Measurements from ENCODE around the gene LCP2.

LCP2 gene

GRCh38 chr5:170315154-170315553 is 17.6 kb upstream of the LCP2 start:
- no peak for DNase-seq (ENCODE audit: low read depth)

DNA sequence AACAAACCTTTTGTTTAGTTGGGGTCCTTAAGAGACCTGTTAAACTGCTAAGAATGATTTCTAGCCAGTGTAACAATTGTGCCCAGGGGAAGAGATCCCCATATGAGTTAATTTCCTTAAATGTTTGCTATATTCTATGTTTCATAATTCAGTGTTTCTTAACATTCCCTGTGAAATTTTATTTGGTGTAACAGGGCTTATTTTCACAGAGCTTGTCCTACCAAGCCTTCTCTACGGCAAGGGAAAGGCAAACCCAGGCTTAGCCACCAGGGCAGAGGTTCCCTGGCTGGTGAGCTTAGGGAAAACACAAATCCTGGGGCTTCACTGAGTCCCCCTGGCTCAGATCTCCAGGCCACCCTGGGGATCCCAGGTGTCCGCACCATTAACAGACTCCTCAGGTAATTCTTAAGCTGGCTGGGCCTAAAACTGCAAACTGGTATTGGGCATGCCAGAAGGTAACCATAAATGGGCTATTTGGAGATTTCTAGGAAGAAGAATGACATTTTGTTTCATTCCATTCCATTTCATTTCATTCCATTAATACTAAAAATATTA is 17.0 kb upstream of the LCP2 start:
- DNase-seq (ENCODE audit: low read depth) = no peak

DNA sequence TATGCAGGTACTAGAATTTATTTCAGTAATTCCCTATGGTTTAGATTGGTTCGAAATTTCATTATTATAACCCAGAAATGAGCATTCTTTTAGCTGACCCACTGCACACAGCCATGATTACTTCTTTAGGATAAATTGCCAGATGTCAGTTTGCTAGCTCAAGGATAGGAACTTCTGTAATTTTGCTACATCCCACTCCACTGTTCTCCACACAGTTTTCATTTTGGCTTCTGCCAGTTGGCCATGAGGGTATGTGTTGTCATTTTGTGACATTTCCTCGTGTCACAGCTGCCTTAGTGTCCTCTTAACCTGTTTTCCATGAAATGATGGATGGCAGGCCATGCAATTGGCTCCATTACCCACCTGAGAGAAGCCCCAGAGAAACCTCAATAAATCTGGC is 16.2 kb upstream of the LCP2 start:
- no peak for DNase-seq (ENCODE audit: low read depth)

GRCh38 chr5:170313344-170313743 is 15.8 kb upstream of the LCP2 start:
- DNase-seq (ENCODE audit: low read depth) = no peak

GRCh38 chr5:170312666-170313065 is 15.1 kb upstream of the LCP2 start:
- DNase-seq (ENCODE audit: low read depth) = no peak

GRCh38 chr5:170312301-170312595 is 14.7 kb upstream of the LCP2 start:
- DNase-seq (ENCODE audit: low read depth) = no peak

DNA sequence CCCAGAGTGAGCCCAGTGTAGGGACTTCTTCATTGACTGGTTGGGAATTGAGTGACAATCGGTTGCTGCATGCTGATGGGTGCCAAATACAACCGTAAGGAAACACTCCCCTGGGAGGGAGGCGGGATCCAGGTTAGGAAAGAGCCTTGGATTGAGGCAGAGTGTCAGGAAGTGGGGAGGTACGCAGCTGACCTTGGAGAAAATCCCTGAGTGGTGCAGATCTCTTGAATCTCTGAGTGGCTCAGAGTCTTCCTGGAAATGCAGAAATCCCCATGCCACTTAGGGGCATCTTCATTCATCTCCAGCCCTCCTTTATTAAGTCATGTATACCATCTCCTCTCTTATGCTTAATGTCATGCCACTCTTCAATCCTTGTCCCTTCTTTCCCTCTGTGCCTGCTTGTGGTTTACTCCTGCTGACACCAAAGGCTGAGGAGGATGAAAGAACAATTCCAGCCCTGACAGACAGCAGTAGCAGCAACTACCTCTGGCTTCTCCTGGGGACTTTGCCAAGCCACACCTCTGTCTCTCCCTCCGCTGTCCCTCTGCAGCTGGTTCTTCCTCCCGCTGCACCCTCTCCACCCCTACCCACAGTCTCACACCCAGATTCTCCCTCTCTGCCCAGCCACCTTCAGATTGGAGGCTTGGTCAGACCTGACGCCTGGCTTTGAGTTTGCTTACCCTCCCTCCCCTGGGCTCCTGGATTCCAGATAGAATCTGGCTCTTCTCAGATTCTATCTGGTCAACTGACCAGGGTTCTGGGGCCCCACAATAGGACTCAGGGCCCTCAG is 14.1 kb upstream of the LCP2 start:
- no peak for DNase-seq (ENCODE audit: low read depth)

GRCh38 chr5:170310256-170310926 is 12.8 kb upstream of the LCP2 start:
- DNase-seq (ENCODE audit: low read depth) = no peak

GRCh38 chr5:170308686-170309085 is 11.1 kb upstream of the LCP2 start:
- DNase-seq (ENCODE audit: low read depth) = no peak

DNA sequence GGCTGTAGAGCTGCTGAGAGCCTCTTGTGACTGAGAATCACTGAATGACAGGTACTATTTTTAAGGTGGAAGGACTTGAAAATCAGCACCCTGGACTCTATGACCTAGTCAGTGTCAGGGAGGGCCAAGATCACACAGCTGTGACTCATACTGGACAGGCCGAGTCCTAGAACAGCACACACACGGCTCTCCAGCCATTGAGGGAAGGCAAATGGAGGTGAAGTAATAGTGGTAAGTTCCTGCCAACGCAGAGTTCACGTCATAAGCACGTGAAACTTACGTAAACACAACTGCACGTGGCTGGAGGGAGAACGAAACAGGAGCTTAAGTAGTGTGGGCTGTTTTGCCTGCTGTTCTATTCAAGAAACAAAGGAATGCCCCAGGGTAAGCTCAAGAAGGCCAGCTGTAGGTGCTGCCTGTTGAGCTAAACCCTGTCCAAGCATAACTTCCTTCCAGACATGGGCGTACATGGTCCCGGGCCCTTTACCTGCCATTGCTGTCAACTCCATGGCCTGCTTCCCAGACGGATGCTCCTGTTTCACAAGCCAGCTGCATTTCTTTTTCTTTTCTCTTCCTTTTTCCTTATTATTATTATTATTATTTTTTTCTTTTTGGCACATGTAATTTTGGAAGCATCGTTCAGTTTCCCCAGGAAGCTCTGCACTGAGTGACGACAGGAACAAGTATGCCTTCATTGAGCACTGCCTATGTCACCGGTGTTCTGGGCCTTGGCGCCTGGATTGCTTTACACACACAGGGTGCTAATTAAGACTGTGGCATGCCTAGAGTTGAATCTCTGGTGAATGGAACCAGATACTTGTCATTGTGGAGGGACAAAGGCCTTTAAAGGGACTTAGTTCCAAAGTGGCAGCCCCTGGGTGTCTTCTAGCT is 10.2 kb upstream of the LCP2 start:
- DNase-seq (ENCODE audit: low read depth) = no peak

DNA sequence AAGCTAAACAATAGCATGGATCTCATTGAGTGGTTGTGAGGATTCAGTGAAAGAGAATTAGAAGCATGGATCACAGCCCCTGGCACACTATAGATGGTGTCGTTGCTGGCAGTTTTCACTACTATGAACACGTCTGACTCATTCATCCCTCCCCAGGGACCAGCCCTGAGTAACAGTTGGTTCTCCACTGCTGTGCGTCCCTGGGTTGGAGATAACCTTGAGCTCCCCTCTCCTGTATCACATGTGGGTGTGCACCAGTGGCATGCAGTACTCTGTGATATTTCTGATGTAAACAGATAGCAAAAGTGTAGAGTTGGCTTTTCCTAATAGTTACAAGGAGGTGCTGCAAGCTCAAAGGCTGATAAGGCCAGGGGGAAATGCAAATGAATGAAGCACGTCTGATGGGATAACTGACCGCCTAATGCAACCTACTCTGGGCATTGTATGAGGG is 8.8 kb upstream of the LCP2 start:
- peak; percentile 18 for DNase-seq (ENCODE audit: low read depth)

DNA sequence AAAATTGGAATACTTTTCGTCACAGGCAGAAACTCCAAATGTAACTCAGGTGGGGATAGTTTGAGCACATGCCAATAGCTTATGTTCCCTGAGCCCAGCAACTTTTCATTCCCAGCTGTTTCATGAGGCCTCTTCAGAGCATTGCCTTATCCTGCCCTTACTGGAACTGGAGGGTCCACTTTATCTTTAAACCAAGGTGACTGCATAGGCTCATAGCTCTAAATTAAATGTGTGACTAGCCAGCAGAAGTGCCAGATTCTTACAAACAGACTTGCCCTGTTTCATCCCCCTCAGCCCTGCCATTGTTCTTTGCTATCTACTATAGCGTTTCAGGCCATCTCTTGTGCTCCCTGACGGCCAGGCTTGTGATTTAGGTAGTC is 8.1 kb upstream of the LCP2 start:
- DNase-seq (ENCODE audit: low read depth) = no peak

- no peak for DNase-seq (ENCODE audit: low read depth)
Observed at GRCh38 chr5:170305016-170305645, 7.6 kb upstream of the LCP2 start.

GRCh38 chr5:170303549-170303948 is 6.0 kb upstream of the LCP2 start:
- DNase-seq (ENCODE audit: low read depth) = no peak

GRCh38 chr5:170302653-170303501 is 5.3 kb upstream of the LCP2 start:
- DNase-seq (ENCODE audit: low read depth) = no peak

DNA sequence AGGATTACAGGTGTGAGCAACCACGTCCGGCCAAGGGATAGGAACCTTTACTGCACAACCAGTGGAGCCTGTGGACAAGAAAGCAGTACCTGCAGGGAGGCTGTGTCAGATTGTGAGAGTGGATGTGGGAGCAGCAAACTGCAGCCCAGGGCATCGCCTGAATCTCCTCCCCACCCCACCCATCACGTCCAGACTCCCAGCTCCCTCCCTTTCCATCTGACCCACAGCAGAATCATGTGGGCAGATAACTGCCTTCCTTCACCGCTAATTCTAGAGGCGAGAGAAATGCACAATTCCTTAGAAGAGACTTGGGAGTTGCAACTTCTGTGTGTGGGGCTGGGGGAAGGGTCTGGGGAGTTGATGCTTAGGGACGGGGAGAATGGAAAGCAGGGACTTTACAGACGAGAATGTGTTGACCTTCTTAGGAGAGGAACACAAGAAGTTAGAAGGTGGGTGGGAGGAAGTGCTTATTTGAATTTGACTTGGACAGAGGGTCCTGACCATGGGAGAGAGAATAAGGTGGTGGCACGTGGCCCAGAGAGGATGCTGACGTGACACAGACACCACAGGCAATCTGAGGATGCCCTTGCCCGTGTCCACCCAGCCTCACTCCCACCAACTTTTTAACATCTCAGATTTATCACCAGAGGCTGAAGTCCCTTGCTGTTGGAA is 4.5 kb upstream of the LCP2 start:
- DNase-seq (ENCODE audit: low read depth) = no peak

GRCh38 chr5:170301149-170301548 is 3.6 kb upstream of the LCP2 start:
- DNase-seq (ENCODE audit: low read depth) = no peak

- DNase-seq (ENCODE audit: low read depth) = no peak
Observed at GRCh38 chr5:170300361-170301013, 2.9 kb upstream of the LCP2 start.

DNA sequence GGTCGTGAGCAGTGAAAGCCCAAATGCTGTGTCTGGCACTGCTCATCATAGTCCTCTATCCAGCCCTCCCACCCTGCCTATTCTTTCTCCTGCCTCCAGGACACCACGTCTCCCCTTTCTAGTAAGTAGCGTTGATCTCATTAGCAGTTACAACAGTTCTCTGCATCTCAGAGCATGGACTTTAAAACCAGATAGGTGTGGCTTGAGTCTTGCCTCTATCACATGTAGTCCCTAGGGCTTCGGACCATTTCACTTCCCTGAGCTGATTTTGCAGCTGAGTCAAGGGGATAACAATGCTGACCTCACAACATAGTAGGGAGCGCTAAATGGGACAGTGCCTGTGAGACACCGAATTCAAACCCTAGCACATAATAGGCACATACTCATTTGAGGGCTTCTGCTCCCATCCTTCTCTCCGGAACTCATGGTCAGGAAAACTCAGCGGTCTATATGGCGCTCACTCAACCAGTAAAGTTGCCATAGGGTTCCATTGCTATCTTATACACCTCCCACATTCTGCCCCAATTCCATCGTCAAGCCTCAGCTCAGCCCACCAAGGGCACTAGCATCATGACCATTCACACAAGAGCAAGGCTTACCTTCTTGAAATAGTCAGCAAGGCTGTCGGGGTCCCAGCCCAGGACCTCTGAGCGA is 515 bp downstream of the LCP2 start:
- no peak for DNase-seq (ENCODE audit: low read depth)
